Loucy (cell line): Measurements from ENCODE around the gene ENPP3.

ENCODE experiments used
- H2AFZ ChIP-seq: fragments of 200-600 bp; sonication (generic); 2 replicates; pipeline ENCODE4 v1.6.0; 2016; ENCODE audit warnings: antibody characterized with exemption, mild to moderate bottlenecking, low read length, moderate library complexity
- H3F3A ChIP-seq: fragments of 200-600 bp; 2 replicates; pipeline ENCODE4 v1.6.0; 2016; ENCODE audit warnings: antibody characterized with exemption, low read depth, mild to moderate bottlenecking
- H3K27me3 ChIP-seq: fragments of 200-600 bp; sonication (generic); 2 replicates; pipeline ENCODE4 v1.6.1; 2014; ENCODE audit warnings: low read length, mild to moderate bottlenecking; ENCODE audit not compliant: insufficient read depth, poor library complexity, severe bottlenecking
- H3K36me3 ChIP-seq: fragments of 200-600 bp; sonication (generic); 2 replicates; pipeline ENCODE4 v1.6.1; 2016; ENCODE audit warnings: low read length; ENCODE audit not compliant: insufficient read depth
- H3K4me1 ChIP-seq: fragments of 200-600 bp; sonication (generic); 2 replicates; pipeline ENCODE4 v1.5.1; 2014; ENCODE audit warnings: low read length, mild to moderate bottlenecking; ENCODE audit not compliant: insufficient read depth, poor library complexity, severe bottlenecking
- H3K4me2 ChIP-seq: fragments of 200-600 bp; sonication (generic); 2 replicates; pipeline ENCODE4 v1.6.0; 2014; ENCODE audit warnings: antibody characterized with exemption, low read length, low read depth, mild to moderate bottlenecking; ENCODE audit not compliant: poor library complexity, severe bottlenecking
- H3K4me3 ChIP-seq: fragments of 200-600 bp; sonication (generic); 2 replicates; pipeline ENCODE4 v1.5.1; 2014; ENCODE audit warnings: low read length, mild to moderate bottlenecking, mixed read lengths; ENCODE audit not compliant: poor library complexity, severe bottlenecking
- H3K79me2 ChIP-seq: fragments of 200-600 bp; sonication (generic); 2 replicates; pipeline ENCODE4 v1.6.1; 2014; ENCODE audit warnings: low read length; ENCODE audit not compliant: insufficient read depth
- H3K9ac ChIP-seq: fragments of 200-600 bp; sonication (generic); 2 replicates; pipeline ENCODE4 v1.6.0; 2014; ENCODE audit warnings: mild to moderate bottlenecking, low read depth, low read length, moderate library complexity; ENCODE audit not compliant: poor library complexity, severe bottlenecking
- H3K9me2 ChIP-seq: fragments of 200-600 bp; sonication (generic); replicated peaks from 2 replicates; pipeline ENCODE4 v1.6.1; 2016; ENCODE audit warnings: low read depth, low read length, mixed read lengths
- H3K9me3 ChIP-seq: fragments of 200-600 bp; sonication (generic); 2 replicates; pipeline ENCODE4 v1.6.1; 2014; ENCODE audit warnings: mild to moderate bottlenecking, antibody characterized with exemption, low read length, low read depth; ENCODE audit not compliant: insufficient read depth
- H4K20me1 ChIP-seq: fragments of 200-600 bp; sonication (generic); 2 replicates; pipeline ENCODE4 v1.6.0; 2014; ENCODE audit warnings: antibody characterized with exemption, low read length, mild to moderate bottlenecking; ENCODE audit not compliant: insufficient read depth, poor library complexity, severe bottlenecking
- EZH2phosphoT487 ChIP-seq: fragments of 200-600 bp; IDR thresholded peaks from 2 replicates; pipeline ENCODE4 v1.6.1; 2018; ENCODE audit warnings: antibody characterized with exemption, mild to moderate bottlenecking, moderate library complexity, borderline replicate concordance
- TF ChIP-seq, protein P1 (sequence below): fragments of 200-600 bp; sonication (generic); conservative IDR thresholded peaks from 2 replicates; pipeline ENCODE4 v1.5.1; 2014; ENCODE audit warnings: mild to moderate bottlenecking, antibody characterized with exemption, low read length

The ENPP3 gene

DNA sequence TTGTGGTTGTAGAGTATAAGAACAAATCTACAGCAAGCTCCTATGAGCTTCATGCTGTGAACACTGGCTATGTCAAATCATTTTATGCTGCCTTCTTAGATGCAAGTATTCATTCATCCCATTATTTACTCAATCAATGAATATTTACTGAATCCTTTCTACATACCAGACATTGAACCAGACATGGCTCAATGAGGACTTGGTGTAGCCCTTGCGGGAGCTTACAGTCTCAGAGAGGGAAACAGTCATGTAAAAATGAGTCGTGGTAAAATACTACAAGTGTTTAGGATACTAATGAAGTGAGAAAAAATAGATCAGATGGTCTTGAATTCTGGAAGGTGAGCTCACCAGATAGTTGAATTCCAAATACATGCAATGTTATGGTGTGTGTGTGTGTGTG, 125.9 kb downstream of the ENPP3 start:
- no peak for TF ChIP-seq EZH2phosphoT487
- TF ChIP-seq, protein P1, sequence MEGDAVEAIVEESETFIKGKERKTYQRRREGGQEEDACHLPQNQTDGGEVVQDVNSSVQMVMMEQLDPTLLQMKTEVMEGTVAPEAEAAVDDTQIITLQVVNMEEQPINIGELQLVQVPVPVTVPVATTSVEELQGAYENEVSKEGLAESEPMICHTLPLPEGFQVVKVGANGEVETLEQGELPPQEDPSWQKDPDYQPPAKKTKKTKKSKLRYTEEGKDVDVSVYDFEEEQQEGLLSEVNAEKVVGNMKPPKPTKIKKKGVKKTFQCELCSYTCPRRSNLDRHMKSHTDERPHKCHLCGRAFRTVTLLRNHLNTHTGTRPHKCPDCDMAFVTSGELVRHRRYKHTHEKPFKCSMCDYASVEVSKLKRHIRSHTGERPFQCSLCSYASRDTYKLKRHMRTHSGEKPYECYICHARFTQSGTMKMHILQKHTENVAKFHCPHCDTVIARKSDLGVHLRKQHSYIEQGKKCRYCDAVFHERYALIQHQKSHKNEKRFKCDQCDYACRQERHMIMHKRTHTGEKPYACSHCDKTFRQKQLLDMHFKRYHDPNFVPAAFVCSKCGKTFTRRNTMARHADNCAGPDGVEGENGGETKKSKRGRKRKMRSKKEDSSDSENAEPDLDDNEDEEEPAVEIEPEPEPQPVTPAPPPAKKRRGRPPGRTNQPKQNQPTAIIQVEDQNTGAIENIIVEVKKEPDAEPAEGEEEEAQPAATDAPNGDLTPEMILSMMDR: no peak
- Histone ChIP-seq H3K4me2 (no peak overlapping the region), H3K79me2 (no peaks in the 10 kb centered on the region), H3K9me2 (no peaks in the 10 kb centered on the region), H3K27me3 (no peaks in the 10 kb centered on the region), H3K36me3 (no peaks in the 10 kb centered on the region), H3K9me3 (no peaks in the 10 kb centered on the region), H2AFZ (no peak overlapping the region), H3K4me3 (no peak overlapping the region), H4K20me1 (no peaks in the 10 kb centered on the region), H3K9ac (no peak overlapping the region), H3F3A (no peaks in the 10 kb centered on the region), H3K4me1 (no peaks in the 10 kb centered on the region)

DNA sequence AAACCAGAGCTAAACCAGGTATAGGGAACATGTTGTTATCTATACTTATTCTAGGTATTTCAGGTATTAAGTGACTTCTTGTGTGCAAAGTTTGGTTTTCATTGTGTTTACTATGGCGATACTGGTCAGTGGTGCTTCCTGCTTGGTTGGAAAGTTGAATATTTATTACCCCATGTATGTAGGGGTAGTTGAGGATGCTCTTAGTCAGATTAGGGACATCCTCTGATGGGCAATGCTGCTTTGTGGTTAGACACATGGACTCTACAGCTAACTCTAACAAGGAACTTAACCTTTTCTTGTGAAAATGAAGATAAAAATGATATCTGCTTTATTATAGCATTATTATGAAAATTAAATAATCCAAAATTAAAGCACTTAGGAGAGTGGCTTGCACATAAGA, 126.6 kb downstream of the ENPP3 start:
- peaks cover 6% of the 10 kb centered on the region for H3K27me3 ChIP-seq
- H3K4me3 ChIP-seq: no peak overlapping the region
- H4K20me1 ChIP-seq: no peaks in the 10 kb centered on the region
- H3K36me3 ChIP-seq: no peaks in the 10 kb centered on the region
- no peaks in the 10 kb centered on the region for H3K9me3 ChIP-seq
- no peak overlapping the region for H2AFZ ChIP-seq
- no peaks in the 10 kb centered on the region for H3K9me2 ChIP-seq
- TF ChIP-seq, protein P1: no peak
- no peak for TF ChIP-seq EZH2phosphoT487
- no peak overlapping the region for H3K9ac ChIP-seq
- H3K4me1 ChIP-seq: no peaks in the 10 kb centered on the region
- H3K79me2 ChIP-seq: no peaks in the 10 kb centered on the region
- no peak overlapping the region for H3K4me2 ChIP-seq
- no peaks in the 10 kb centered on the region for H3F3A ChIP-seq

DNA sequence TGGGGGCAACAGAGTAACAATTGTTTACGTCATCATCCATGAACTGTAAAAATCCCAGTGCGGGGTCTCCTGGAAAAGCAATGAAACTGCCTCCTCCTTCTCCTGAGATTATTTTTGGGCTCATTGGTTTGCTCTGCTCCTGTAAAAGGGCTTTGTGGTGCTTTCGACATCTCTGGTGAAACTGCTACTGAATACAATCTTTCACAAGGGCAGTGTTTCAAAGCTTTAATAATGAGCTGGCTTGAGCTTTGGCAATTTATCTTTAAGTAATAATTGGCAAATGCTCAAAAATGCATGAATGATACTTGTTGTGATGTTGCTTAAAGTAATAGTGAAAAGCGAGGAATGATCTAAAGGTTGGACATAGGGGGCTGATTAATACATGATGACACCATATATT, 127.2 kb downstream of the ENPP3 start:
- no peaks in the 10 kb centered on the region for H3K79me2 ChIP-seq
- TF ChIP-seq, protein P1: no peak
- TF ChIP-seq EZH2phosphoT487: no peak
- H3K9me3 ChIP-seq: no peaks in the 10 kb centered on the region
- H2AFZ ChIP-seq: no peak overlapping the region
- H4K20me1 ChIP-seq: no peaks in the 10 kb centered on the region
- peaks cover 10% of the 10 kb centered on the region for H3K27me3 ChIP-seq
- H3K9me2 ChIP-seq: no peaks in the 10 kb centered on the region
- no peak overlapping the region for H3K9ac ChIP-seq
- H3K4me1 ChIP-seq: no peaks in the 10 kb centered on the region
- H3K4me3 ChIP-seq: no peak overlapping the region
- H3F3A ChIP-seq: no peaks in the 10 kb centered on the region
- H3K36me3 ChIP-seq: no peaks in the 10 kb centered on the region
- H3K4me2 ChIP-seq: no peak overlapping the region
